ENCODE results near the gene CST8.
"Not testable (repeated sequence)": the region's sequence is repeated elsewhere in the genome, so short reads cannot be mapped to it uniquely, and the experiment has no call there.

The CST8 gene

DNA sequence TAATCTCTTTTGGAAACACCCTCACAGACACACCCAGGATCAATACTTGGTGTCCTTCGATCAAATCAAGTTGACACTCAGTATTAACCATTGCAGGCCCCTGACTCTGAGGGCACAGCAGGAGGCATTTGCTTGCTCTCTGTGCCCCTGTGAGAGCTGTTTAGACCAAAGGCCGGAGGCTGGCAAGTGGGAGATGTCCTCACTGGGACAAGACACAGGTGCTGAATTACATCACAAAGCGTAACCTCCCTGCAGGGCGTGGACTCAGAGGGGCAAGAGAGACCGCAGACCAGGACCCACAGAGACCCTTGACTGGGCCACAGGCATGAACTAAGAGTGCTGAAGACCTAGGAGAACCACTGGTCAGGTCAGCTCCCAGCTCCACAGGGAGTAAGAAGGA is at the start of gene CST8:
TSS of gene CST8 (plus strand) at position 301 of the 400 bp plus-strand sequence. CDS start 551 bp downstream, outside the sequence.
- DNase-seq (ENCODE audit: low read depth), result no peak

DNA sequence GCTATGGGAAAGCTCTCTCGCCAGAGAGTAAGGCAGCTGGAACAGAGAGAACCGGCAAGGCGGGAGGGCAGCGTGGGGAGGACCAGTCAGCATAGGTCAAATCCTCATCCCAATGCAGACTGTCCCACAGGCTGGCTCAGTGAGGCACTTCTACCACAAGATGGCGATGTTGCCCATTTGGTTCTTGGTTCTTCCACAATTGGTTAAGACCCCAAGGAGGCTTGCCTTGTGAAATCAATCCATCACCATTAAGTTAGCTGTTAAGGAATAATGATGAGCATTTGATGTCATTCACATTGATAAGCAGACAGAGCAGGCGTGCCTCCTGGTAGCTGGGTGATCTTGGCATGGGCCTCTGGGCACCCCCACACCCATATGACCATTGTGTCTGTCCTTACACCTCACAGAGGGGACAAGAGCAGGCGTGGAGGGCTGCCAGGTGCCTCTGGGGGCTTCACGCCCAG is 49.0 kb upstream of the CST8 start:
- DNase-seq (ENCODE audit: low read depth), result no peak

- no peak for DNase-seq (ENCODE audit: low read depth)
These were observed 48.5 kb upstream of the CST8 start for GRCh38 chr20:23442436-23442835.

DNA sequence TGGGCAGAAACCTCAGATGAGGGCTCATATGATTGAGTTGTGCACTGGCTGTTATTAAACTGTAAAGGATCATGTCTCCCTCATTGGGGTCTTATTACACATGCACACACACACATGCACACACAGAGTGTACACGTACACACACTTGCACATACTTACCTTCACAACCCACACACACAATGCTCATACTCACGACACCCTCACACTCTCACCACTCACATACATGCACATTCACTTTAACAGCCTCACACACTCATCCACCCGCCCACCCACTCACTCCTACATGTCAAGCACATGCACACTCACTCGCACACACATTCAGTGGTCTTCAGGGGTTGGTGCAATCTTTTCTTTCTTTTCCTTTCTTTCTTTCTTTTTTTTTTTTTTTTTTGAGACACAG is 46.1 kb upstream of the CST8 start:
- no peak for DNase-seq (ENCODE audit: low read depth)

GRCh38 chr20:23445596-23446217 is 45.2 kb upstream of the CST8 start:
- DNase-seq (ENCODE audit: low read depth), result peak; percentile 61

- DNase-seq (ENCODE audit: low read depth), result no peak
These were observed 44.4 kb upstream of the CST8 start for GRCh38 chr20:23446505-23446904.

DNA sequence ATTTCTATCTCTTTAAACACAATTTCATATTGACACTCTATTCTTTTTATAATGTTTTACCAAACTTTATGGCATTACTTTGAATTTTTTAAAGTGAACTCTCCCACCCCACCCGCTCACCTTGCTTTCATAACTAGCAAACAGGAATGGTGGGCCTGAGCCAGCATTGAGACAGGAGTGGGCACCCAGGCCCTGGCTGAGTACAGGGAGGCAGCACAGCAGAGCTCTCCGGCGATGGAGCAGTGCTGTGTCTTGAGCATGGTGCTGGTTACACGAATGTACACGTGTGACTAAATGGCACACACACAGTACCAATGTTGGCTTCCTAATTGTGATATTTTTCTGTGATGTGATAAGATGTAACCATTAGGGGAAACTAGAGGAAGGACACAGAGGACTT is 42.8 kb upstream of the CST8 start:
- DNase-seq (ENCODE audit: low read depth), result no peak

GRCh38 chr20:23449421-23449820 is 41.5 kb upstream of the CST8 start:
- DNase-seq (ENCODE audit: low read depth), result no peak

DNA sequence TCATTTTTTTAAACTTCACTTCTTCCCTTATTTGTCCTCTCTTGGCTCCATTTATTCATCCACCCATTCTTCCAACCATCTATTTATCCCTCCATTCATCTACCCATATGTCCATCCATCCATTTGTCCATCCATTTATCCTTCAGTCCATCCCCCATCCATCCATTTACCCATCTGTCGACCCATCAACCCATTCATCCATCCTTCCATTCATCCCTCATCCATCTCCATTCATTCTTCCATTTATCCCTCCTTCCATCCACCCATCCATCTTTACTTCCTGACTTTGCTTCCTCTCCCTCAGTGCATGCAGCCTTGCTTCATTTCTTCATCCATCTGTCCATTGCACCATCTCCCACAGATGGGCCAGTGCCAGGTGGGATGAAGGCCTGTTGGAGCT is 40.0 kb upstream of the CST8 start:
- DNase-seq (ENCODE audit: low read depth), result no peak

DNA sequence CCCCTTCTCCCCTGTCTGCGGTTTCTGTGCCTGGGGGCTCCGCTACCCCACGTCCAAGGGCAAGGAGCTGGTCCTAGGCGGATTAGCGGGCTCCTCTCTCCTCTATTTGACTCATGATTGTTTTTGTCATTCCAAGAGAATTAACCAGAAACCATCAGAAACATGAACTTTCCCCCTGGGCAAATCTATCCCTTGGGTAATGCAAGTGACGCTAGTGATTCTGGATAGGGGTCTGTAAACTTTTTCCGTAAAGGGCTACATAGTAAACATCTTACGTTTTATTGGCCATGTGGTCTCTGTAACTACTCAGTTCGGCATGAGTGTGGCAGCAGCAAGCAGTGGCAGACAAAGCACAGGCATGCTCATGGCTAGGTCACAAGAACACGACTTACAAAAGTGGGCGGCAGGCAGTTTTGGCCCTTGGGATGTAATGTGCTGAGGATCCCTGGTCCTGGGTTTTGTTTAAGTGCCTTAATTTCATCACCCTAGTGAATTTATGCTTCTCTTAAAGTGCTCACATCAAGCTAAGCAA is 38.9 kb upstream of the CST8 start:
- DNase-seq (ENCODE audit: low read depth), result no peak

GRCh38 chr20:23452776-23453175 is 38.1 kb upstream of the CST8 start, which contains the start of gene CST11:
CST11 (minus strand) TSS chr20:23452876; CDS start chr20:23452811, 65 bp downstream.
- no peak for DNase-seq (ENCODE audit: low read depth)

- no peak for DNase-seq (ENCODE audit: low read depth)
These were observed 37.1 kb upstream of the CST8 start for GRCh38 chr20:23453549-23454543.

DNA sequence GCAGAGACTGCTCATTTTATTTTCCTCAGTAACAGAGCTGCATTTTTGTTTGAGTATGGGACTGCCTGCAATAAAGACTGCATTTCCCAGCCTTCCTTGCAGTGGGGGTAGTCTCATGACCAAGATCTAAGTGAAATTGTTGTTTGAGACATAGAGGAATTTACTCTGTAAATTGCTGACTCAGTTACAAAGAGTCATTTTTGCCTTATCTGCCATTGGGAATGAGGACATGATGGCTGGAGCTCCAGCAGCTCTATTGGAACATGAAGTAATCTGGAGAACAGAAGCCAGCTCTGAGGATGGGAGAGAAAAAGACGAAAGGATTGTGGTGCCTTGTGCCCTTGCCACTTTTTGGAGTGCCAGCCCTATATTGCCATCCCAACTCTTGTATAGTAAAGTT is 36.1 kb upstream of the CST8 start:
- no peak for DNase-seq (ENCODE audit: low read depth)

DNA sequence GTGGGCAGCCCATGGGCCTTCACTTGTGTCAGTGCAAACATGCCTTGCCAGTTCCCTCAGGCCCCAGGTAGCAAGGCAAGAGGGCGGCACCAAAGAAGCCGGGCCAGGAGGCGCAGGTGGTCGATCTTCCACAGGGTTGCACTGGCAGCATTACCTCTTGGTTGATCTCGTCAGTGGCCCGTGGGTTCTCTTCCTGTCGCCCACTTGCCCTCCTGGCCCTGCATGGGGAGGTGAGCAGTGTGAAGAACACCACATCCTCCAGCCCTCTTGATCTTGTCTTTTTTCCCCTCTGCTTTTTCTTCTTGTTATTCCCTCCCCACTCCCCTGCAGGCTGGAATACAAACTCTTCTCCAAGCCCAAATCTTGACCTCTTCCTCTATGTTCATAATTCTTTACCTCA is 35.3 kb upstream of the CST8 start:
- DNase-seq (ENCODE audit: low read depth), result no peak

DNA sequence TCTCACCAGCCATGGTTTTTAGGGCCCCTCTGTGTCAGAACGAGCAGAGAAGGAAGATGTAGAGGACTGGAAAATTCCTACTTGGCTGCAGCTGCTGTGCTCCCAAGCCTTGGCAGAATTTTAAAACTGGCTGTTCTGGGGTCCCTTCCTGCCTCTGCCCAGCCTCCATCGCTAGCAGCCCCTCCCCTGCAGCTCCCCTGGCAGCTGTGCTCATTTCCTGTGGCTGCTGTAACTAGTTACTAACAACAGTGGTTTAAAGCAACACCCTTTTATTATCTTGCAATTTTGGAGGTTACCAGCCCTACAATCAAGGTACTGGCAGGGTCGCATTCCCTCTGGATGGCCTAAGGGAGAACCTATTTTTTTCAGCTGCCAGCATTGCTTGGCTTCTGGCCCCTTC is 34.5 kb upstream of the CST8 start:
- DNase-seq (ENCODE audit: low read depth), result no peak

DNA sequence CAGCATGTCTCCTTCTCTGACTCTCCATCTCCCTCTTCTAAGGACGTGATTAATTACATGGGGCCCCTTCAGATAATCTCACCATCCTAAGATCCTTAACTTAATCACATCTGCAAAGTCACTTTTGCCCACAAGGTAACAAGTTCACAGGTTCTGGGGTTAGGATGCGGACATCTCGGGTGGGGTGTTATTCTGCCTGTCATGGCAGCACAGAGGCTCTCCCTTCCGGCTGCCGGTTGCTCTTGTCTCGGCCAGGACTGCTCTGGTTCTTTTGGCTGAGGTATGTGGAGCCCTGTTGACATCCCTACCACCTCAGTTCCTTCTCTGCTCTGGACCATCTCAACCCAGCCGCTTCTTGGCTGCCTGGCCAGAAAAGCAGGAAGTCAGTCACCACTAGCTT is 34.0 kb upstream of the CST8 start:
- no peak for DNase-seq (ENCODE audit: low read depth)

DNA sequence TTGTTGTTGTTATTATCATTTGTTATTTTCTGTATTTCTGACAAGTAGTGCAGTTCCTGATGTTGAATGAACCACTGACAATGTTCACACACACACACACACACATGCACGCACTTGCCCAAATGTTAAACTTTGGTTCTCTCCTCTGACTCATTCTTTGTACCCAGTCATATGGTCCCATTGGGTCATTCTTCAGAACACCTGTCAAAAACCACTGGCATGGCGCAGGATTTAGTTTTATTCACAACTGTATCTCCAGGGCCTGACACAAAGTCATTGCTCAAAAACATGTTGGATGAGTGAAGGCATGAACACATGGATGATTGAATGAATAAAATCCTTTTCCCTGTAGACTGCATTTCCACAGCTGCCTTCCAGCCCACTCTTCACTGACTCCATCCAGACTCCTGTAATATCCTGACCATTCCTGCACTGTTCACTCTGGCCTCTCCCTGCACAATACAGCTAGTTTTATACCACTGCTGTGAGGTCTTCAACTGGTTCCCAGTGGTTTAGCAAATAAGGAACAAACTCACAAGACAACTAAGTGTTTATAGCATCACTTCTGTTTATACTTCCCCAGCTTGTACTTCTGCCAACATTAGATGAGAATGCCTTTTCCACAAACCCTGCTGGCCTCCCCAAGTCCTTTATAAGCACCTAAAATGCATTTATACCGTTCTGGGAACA is 31.3 kb upstream of the CST8 start:
- DNase-seq (ENCODE audit: low read depth), result no peak

DNA sequence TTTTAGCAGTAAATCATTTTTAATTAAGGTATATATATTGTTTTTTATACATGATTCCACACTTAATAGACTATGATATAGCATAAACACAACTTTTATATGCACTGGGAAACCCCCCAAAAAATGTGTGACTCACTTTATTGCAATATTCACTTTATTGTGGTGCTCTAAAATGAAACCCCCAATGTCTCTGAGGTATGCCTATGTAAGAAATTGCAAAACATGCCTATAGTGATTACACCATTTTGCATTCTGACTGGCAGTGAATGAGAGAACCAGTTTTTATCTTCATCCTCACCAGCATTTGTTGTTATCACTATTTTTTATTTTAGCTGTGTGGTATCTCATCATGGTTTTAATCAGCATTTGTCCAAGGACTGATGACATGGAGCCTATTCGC is 29.7 kb upstream of the CST8 start:
- no peak for DNase-seq (ENCODE audit: low read depth)

- not testable (repeated sequence) for DNase-seq (ENCODE audit: low read depth)
These were observed 24.0 kb upstream of the CST8 start for GRCh38 chr20:23466961-23467360.

DNA sequence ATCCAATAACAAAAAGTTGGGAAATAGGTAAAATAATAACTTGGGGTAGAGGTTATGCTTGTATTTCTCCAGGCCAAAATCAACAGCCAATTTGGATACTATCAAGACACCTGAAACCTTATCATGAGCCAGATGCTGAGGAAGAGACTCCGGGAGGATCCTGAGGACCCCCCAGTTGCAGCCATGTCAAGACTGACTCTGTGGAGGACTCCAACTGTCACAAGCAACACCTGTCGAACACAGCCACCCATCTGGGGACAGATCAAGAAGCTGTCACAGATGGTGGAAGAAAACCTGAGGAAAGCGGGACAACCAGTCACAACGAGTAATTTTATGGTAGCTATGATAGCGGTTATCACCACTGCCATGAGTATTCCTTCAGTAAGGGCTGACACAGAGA is 18.6 kb upstream of the CST8 start:
- not testable (repeated sequence) for DNase-seq (ENCODE audit: low read depth)

- DNase-seq (ENCODE audit: low read depth), result not testable (repeated sequence)
These were observed 17.6 kb upstream of the CST8 start for GRCh38 chr20:23473293-23473692.

GRCh38 chr20:23475395-23475794 is 15.5 kb upstream of the CST8 start:
- DNase-seq (ENCODE audit: low read depth), result no peak

All from HS-5 (cell line).